Neutrophil (primary cell): Measurements from ENCODE around the gene NRXN3.
"Not testable (repeated sequence)": the region's sequence is repeated elsewhere in the genome, so short reads cannot be mapped to it uniquely, and the experiment has no call there.

Experiments used
- H3K27ac ChIP-seq: fragments of 200-600 bp; sonication (generic); 2 replicates; pipeline ENCODE4 v1.5.1; 2016; ENCODE audit warnings: mild to moderate bottlenecking, moderate library complexity
- H3K27me3 ChIP-seq: fragments of 200-600 bp; sonication (generic); 2 replicates; pipeline ENCODE4 v1.6.0; 2016; ENCODE audit warnings: mild to moderate bottlenecking
- H3K36me3 ChIP-seq: fragments of 200-600 bp; sonication (generic); 2 replicates; pipeline ENCODE4 v1.5.1; 2017
- H3K4me1 ChIP-seq, 2 experiments: fragments of 200-600 bp in 1 of 2; sonication (generic) in 1 of 2; 1 replicate in 1 of 2; 2 replicates in 1 of 2; pipeline versions ENCODE4 v1.5.1 to v1.6.1; 2013 to 2016; ENCODE audit warnings: low read depth in 1 of 2, low read length in 1 of 2, mild to moderate bottlenecking in 1 of 2, moderate library complexity in 1 of 2; ENCODE audit not compliant: control insufficient read depth in 1 of 2, insufficient read depth in 1 of 2
- H3K4me3 ChIP-seq, 2 experiments: fragments of 200-600 bp in 1 of 2; sonication (generic) in 1 of 2; 1 replicate in 1 of 2; 2 replicates in 1 of 2; pipeline ENCODE4 v1.5.1; 2013 to 2016; ENCODE audit warnings: low read depth in 1 of 2, low read length in 1 of 2, mild to moderate bottlenecking in 1 of 2, moderate library complexity in 1 of 2
- H3K9me3 ChIP-seq: fragments of 200-600 bp; sonication (generic); 2 replicates; pipeline ENCODE4 v1.5.1; 2016
- CTCF ChIP-seq: fragments of 200-600 bp; sonication (generic); IDR thresholded peaks from 2 replicates; pipeline ENCODE4 v1.5.1; 2016; ENCODE audit warnings: antibody characterized with exemption

Gene NRXN3

GRCh38 chr14:79764323-79764722 is 1594.2 kb downstream of the NRXN3 start:
- Histone ChIP-seq H3K27ac (no peak overlapping the region), H3K27me3 (no peaks in the 10 kb centered on the region), H3K4me1 (no peaks in the 10 kb centered on the region), H3K4me3 (no peak overlapping the region), H3K9me3 (no peaks in the 10 kb centered on the region), H3K36me3 (no peaks in the 10 kb centered on the region)
- no peak for TF ChIP-seq CTCF

GRCh38 chr14:79766511-79766910 is 1596.3 kb downstream of the NRXN3 start:
- H3K36me3 ChIP-seq = no peaks in the 10 kb centered on the region
- no peak overlapping the region for H3K4me3 ChIP-seq
- H3K4me1 ChIP-seq = no peaks in the 10 kb centered on the region
- no peaks in the 10 kb centered on the region for H3K9me3 ChIP-seq
- H3K27me3 ChIP-seq = no peaks in the 10 kb centered on the region
- H3K27ac ChIP-seq = no peak overlapping the region
- no peak for TF ChIP-seq CTCF

GRCh38 chr14:79767251-79767650 is 1597.1 kb downstream of the NRXN3 start:
- Histone ChIP-seq H3K4me3 (no peak overlapping the region), H3K36me3 (no peaks in the 10 kb centered on the region), H3K4me1 (no peaks in the 10 kb centered on the region), H3K27me3 (no peaks in the 10 kb centered on the region), H3K9me3 (no peaks in the 10 kb centered on the region), H3K27ac (no peak overlapping the region)
- TF ChIP-seq CTCF = no peak

GRCh38 chr14:79767721-79768120 is 1597.5 kb downstream of the NRXN3 start:
- H3K27ac ChIP-seq, H3K4me1 ChIP-seq, H3K27me3 ChIP-seq: not testable (repeated sequence)

GRCh38 chr14:79781882-79782281 is 1611.7 kb downstream of the NRXN3 start:
- no peaks in the 10 kb centered on the region for H3K27me3 ChIP-seq
- TF ChIP-seq CTCF = no peak
- H3K4me3 ChIP-seq = no peak overlapping the region
- H3K27ac ChIP-seq = no peak overlapping the region
- H3K9me3 ChIP-seq = no peaks in the 10 kb centered on the region
- H3K4me1 ChIP-seq = no peaks in the 10 kb centered on the region
- H3K36me3 ChIP-seq = no peaks in the 10 kb centered on the region

More at GRCh38 chr14:79767721-79768120, 1597.5 kb downstream of the NRXN3 start:
- not testable (repeated sequence) for H3K9me3 ChIP-seq, H3K36me3 ChIP-seq, H3K4me3 ChIP-seq

- H3K9me3 ChIP-seq = no peaks in the 10 kb centered on the region
- H3K36me3 ChIP-seq = no peaks in the 10 kb centered on the region
- H3K27me3 ChIP-seq = no peaks in the 10 kb centered on the region
These were observed 1612.9 kb downstream of the NRXN3 start for GRCh38 chr14:79783041-79783440.

More at GRCh38 chr14:79783041-79783440, 1612.9 kb downstream of the NRXN3 start:
- Histone ChIP-seq H3K27ac (no peak overlapping the region), H3K4me1 (no peaks in the 10 kb centered on the region), H3K4me3 (no peak overlapping the region)
- TF ChIP-seq CTCF = no peak
